ENCODE data around the gene MOB3B.

MOB3B gene

GRCh38 chr9:27304521-27304920, 225.1 kb downstream of the MOB3B start:
- TF ChIP-seq CTCF (IDR thresholded peaks at IDR 0.05; ENCODE audit: low read depth, low read length): no peak

DNA sequence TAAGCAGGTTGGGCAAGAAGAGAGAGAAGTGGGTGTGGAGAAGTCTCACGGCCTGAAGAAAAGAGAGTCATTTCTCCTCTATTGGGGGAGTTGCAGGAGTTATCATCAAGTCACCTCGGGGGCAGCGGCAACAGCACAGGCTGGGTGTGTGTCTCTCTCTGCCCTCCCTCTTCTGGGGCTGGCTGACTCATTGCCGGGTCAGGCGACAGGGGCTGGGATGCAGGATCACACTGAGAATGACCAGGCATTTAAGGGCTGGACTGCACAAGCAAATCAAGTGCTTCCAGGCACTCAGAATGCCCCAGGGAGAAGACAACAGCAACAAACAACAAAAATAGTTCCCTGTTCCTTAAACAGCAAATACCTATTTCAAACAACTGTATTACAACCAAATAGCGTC, 226.4 kb downstream of the MOB3B start:
- no peak for TF ChIP-seq CTCF (IDR thresholded peaks at IDR 0.05; ENCODE audit: low read depth, low read length)
- no peak overlapping the region for H3K4me3 ChIP-seq (ENCODE audit: low read depth, low read length)

More at GRCh38 chr9:27304521-27304920, 225.1 kb downstream of the MOB3B start:
- no peak overlapping the region for H3K4me3 ChIP-seq (ENCODE audit: low read depth, low read length)

DNA sequence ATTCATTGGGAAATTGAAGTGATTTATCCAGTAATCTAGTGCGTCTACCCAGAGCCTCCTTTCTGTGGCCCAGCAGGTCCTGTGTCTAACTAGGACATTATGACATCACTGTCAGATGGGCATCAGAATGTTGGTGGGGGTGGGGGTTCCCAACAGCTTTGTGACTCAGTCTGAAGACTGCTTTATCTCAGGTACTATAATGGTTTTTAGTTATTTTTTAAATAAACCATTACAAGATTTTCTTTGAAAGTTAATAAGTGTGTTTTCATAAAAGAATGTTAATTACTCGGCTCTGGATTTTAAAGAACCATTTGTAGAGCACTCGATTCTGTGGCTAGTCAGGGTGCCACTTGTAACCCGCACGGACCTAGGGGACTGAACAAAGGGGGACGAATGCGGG, 232.6 kb downstream of the MOB3B start, which contains the start of gene EQTN:
EQTN (minus strand) TSS at position 101 of the 400 bp plus-strand sequence; CDS start at position 6, 95 bp downstream.
- no peak for TF ChIP-seq CTCF (IDR thresholded peaks at IDR 0.05; ENCODE audit: low read depth, low read length)
- H3K4me3 ChIP-seq (ENCODE audit: low read depth, low read length): no peak within 1 kb of the TSS

DNA sequence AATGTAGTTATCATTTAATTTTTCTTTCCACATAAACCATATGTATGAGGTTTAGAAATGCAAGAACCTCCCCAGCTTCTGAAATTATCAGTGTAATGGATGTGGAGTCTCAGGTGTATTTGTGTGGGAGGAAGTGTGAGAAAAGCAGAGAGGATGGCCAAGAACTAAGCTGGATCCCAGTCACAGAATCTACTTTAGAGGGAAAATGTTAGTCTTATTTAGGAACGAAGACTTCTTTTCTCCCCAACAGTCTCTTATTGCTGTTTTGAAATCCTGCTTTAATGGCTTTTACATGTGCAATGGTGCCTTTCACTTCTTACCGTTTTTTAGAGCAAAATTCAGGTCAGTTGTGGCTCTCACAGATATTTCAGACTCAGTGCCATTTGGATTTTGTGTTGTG, 235.6 kb downstream of the MOB3B start:
- no peak overlapping the region for H3K4me3 ChIP-seq (ENCODE audit: low read depth, low read length)
- no peak for TF ChIP-seq CTCF (IDR thresholded peaks at IDR 0.05; ENCODE audit: low read depth, low read length)

DNA sequence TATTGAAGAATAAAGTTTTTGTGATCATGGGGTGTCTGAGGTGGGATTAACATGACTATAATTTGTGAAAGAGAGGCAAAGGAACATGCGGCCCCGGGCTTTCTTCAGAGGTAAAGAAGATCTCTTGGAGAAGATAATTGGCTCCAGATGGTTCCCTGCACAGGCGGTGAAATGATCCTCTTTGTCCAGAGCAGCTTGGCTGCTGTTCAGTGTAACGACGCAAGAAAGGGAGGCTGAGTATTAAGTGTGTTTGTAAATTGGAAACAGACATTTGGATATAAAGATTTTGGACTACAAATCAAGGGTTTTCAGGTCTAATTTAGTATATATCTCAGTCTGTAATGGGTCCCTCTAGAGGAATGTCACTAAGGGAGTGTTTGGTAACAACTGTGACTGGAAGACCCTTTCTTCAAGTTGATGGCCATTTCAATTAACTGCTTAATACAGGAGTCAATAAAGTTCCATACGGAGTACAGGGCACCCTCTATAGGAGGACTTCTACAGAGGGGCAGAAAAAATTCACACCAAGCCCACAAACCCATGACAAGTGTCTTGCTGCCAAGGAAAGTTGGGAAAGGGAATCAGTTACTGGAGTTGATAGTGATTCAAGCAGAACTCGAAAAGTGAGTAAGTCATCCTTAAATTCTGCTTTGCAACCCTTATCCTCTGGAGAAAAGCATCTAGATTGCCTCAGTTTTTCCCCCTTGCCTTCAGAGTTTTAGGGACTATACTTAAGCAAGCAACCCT, 236.8 kb downstream of the MOB3B start:
- H3K4me3 ChIP-seq (ENCODE audit: low read depth, low read length): no peak overlapping the region
- TF ChIP-seq CTCF (IDR thresholded peaks at IDR 0.05; ENCODE audit: low read depth, low read length): no peak

- no peak for TF ChIP-seq CTCF (IDR thresholded peaks at IDR 0.05; ENCODE audit: low read depth, low read length)
- H3K4me3 ChIP-seq (ENCODE audit: low read depth, low read length): no peak overlapping the region
Measured at GRCh38 chr9:27291292-27291691, 238.3 kb downstream of the MOB3B start.

- TF ChIP-seq CTCF (IDR thresholded peaks at IDR 0.05; ENCODE audit: low read depth, low read length): no peak
- H3K4me3 ChIP-seq (ENCODE audit: low read depth, low read length): no peak overlapping the region
Measured at GRCh38 chr9:27282269-27282668, 247.3 kb downstream of the MOB3B start.

Measured in WI38 (cell line).